ENCODE results near the gene LVRN.

The LVRN gene

GRCh38 chr5:115934388-115934974, 27.8 kb upstream of the LVRN start:
- H3K4me3 ChIP-seq (ENCODE audit: low read depth, low read length), result no peak overlapping the region
- no peak for TF ChIP-seq CTCF (IDR thresholded peaks at IDR 0.05; ENCODE audit: low read depth, low read length, missing control alignments)
- in situ Hi-C loops (cut with HindIII; ENCODE audit: low sequenced_read_pairs), result no loop called here
- no peak for DNase-seq (ENCODE audit: low read depth)

- TF ChIP-seq CTCF (IDR thresholded peaks at IDR 0.05; ENCODE audit: low read depth, low read length, missing control alignments), result no peak
- H3K4me3 ChIP-seq (ENCODE audit: low read depth, low read length), result no peak overlapping the region
- in situ Hi-C loops (cut with HindIII; ENCODE audit: low sequenced_read_pairs), result no loop called here
- DNase-seq (ENCODE audit: low read depth), result no peak
Measured at GRCh38 chr5:115936031-115936430, 26.2 kb upstream of the LVRN start.

- in situ Hi-C loops (cut with HindIII; ENCODE audit: low sequenced_read_pairs), result no loop called here
- DNase-seq (ENCODE audit: low read depth), result no peak
- no peak for TF ChIP-seq CTCF (IDR thresholded peaks at IDR 0.05; ENCODE audit: low read depth, low read length, missing control alignments)
- no peak overlapping the region for H3K4me3 ChIP-seq (ENCODE audit: low read depth, low read length)
Measured at GRCh38 chr5:115939059-115939458, 23.2 kb upstream of the LVRN start.

GRCh38 chr5:115940080-115940810, 22.0 kb upstream of the LVRN start:
- in situ Hi-C loops (cut with HindIII; ENCODE audit: low sequenced_read_pairs), result no loop called here
- no peak for DNase-seq (ENCODE audit: low read depth)
- H3K4me3 ChIP-seq (ENCODE audit: low read depth, low read length), result no peak overlapping the region
- TF ChIP-seq CTCF (IDR thresholded peaks at IDR 0.05; ENCODE audit: low read depth, low read length, missing control alignments), result no peak

- no peak for TF ChIP-seq CTCF (IDR thresholded peaks at IDR 0.05; ENCODE audit: low read depth, low read length, missing control alignments)
- DNase-seq (ENCODE audit: low read depth), result peak; percentile 72
- H3K4me3 ChIP-seq (ENCODE audit: low read depth, low read length), result no peak overlapping the region
- in situ Hi-C loops (cut with HindIII; ENCODE audit: low sequenced_read_pairs), result no loop called here
Measured at GRCh38 chr5:115941051-115941675, 21.1 kb upstream of the LVRN start.

- in situ Hi-C loops (cut with HindIII; ENCODE audit: low sequenced_read_pairs), result no loop called here
- no peak for TF ChIP-seq CTCF (IDR thresholded peaks at IDR 0.05; ENCODE audit: low read depth, low read length, missing control alignments)
- no peak for DNase-seq (ENCODE audit: low read depth)
- no peak overlapping the region for H3K4me3 ChIP-seq (ENCODE audit: low read depth, low read length)
Measured at GRCh38 chr5:115944501-115944900, 17.8 kb upstream of the LVRN start.
